ENCODE measurements around the gene TMEM154. TPM values are rescaled to one million over a fixed set of nuclear protein-coding genes. Genes with fewer than 3 reads are reported as not detected.

The TMEM154 gene
- total RNA-seq, 1 experiment from 2014 or later: 2.6 TPM

- Histone ChIP-seq H3K9me3 (ENCODE audit: low read depth, low read length, poor library complexity, severe bottlenecking) (no peaks in the 10 kb centered on the region), H3K27me3 (replicated peaks; ENCODE audit: insufficient read depth, low read depth, low read length, poor library complexity) (no peaks in the 10 kb centered on the region), H3K27ac (ENCODE audit: low read depth, low read length, poor library complexity, severe bottlenecking) (no peak overlapping the region), H3K4me3 (ENCODE audit: low read depth, low read length, poor library complexity, severe bottlenecking) (no peak overlapping the region), H3K36me3 (ENCODE audit: insufficient read depth, low read length, poor library complexity, severe bottlenecking) (no peaks in the 10 kb centered on the region), H3K4me1 (ENCODE audit: insufficient read depth, low read length, poor library complexity, severe bottlenecking) (peaks cover 8% of the 10 kb centered on the region)
- DNase-seq (ENCODE audit: low spot score): peak; percentile 51
- CTCF ChIA-PET: no interaction called here
- no TSS peak for BruUV-seq (replicated peaks)
- POLR2A ChIA-PET (ENCODE audit: low non-redundant PET): no interaction called here
- TF ChIP-seq EZH2 (IDR thresholded peaks at IDR 0.05; ENCODE audit: borderline replicate concordance, low read depth, low read length, poor library complexity, severe bottlenecking) (no peak), CTCF (conservative IDR thresholded peaks at IDR 0.05; ENCODE audit: low read depth, low read length) (no peak)
- intact Hi-C loops (cut with micrococcal nuclease; ENCODE audit: unreplicated experiment): no loop called here
Measured at GRCh38 chr4:152713951-152714705, 34.3 kb upstream of the TMEM154 start.

GRCh38 chr4:152709675-152710438, 30.1 kb upstream of the TMEM154 start:
- Histone ChIP-seq H3K9me3 (ENCODE audit: low read depth, low read length, poor library complexity, severe bottlenecking) (no peaks in the 10 kb centered on the region), H3K36me3 (ENCODE audit: insufficient read depth, low read length, poor library complexity, severe bottlenecking) (no peaks in the 10 kb centered on the region), H3K27ac (ENCODE audit: low read depth, low read length, poor library complexity, severe bottlenecking) (no peak overlapping the region), H3K27me3 (replicated peaks; ENCODE audit: insufficient read depth, low read depth, low read length, poor library complexity) (no peaks in the 10 kb centered on the region), H3K4me1 (ENCODE audit: insufficient read depth, low read length, poor library complexity, severe bottlenecking) (peaks cover 8% of the 10 kb centered on the region), H3K4me3 (ENCODE audit: low read depth, low read length, poor library complexity, severe bottlenecking) (no peak overlapping the region)
- TF ChIP-seq CTCF (conservative IDR thresholded peaks at IDR 0.05; ENCODE audit: low read depth, low read length) (no peak), EZH2 (IDR thresholded peaks at IDR 0.05; ENCODE audit: borderline replicate concordance, low read depth, low read length, poor library complexity, severe bottlenecking) (no peak)
- CTCF ChIA-PET: no interaction called here
- peak; percentile 37 for DNase-seq (ENCODE audit: low spot score)
- POLR2A ChIA-PET (ENCODE audit: low non-redundant PET): no interaction called here
- BruUV-seq (replicated peaks): no TSS peak
- intact Hi-C loops (cut with micrococcal nuclease; ENCODE audit: unreplicated experiment): no loop called here

GRCh38 chr4:152708796-152709195, 29.0 kb upstream of the TMEM154 start:
- no peaks in the 10 kb centered on the region for H3K9me3 ChIP-seq (ENCODE audit: low read depth, low read length, poor library complexity, severe bottlenecking)
- no TSS peak for BruUV-seq (replicated peaks)
- TF ChIP-seq EZH2 (IDR thresholded peaks at IDR 0.05; ENCODE audit: borderline replicate concordance, low read depth, low read length, poor library complexity, severe bottlenecking) (no peak), CTCF (conservative IDR thresholded peaks at IDR 0.05; ENCODE audit: low read depth, low read length) (no peak)
- no peak for DNase-seq (ENCODE audit: low spot score)
- H3K36me3 ChIP-seq (ENCODE audit: insufficient read depth, low read length, poor library complexity, severe bottlenecking): no peaks in the 10 kb centered on the region
- intact Hi-C loops (cut with micrococcal nuclease; ENCODE audit: unreplicated experiment): no loop called here
- H3K4me1 ChIP-seq (ENCODE audit: insufficient read depth, low read length, poor library complexity, severe bottlenecking): peaks cover 8% of the 10 kb centered on the region
- H3K4me3 ChIP-seq (ENCODE audit: low read depth, low read length, poor library complexity, severe bottlenecking): no peak overlapping the region
- CTCF ChIA-PET: no interaction called here
- H3K27ac ChIP-seq (ENCODE audit: low read depth, low read length, poor library complexity, severe bottlenecking): no peak overlapping the region
- POLR2A ChIA-PET (ENCODE audit: low non-redundant PET): no interaction called here
- H3K27me3 ChIP-seq (replicated peaks; ENCODE audit: insufficient read depth, low read depth, low read length, poor library complexity): no peaks in the 10 kb centered on the region

Data from A673 (cell line).